Karpas-422 (cell line): Measurements from ENCODE around the gene PRKCE. TPM values are rescaled to one million over a fixed set of nuclear protein-coding genes. Genes with fewer than 3 reads are reported as not detected.

Experiments
- DNase-seq: peaks from one replicate; pipeline ENCODE4 v3.0.0-alpha.2; 2015
- H2AFZ ChIP-seq: fragments of 200-600 bp; sonication (generic); 2 replicates; pipeline ENCODE4 v1.6.1; 2014; ENCODE audit warnings: antibody characterized with exemption, low read length, mixed read lengths
- H3K27ac ChIP-seq: fragments of 200-600 bp; sonication (generic); 2 replicates; pipeline ENCODE4 v1.5.1; 2014; ENCODE audit warnings: mild to moderate bottlenecking, low read length, moderate library complexity
- H3K27me3 ChIP-seq: fragments of 200-600 bp; sonication (generic); 2 replicates; pipeline ENCODE4 v1.6.1; 2014; ENCODE audit warnings: low read length, mixed read lengths
- H3K36me3 ChIP-seq: fragments of 200-600 bp; sonication (generic); 2 replicates; pipeline ENCODE4 v1.6.1; 2014; ENCODE audit warnings: low read length, mixed read lengths; ENCODE audit not compliant: insufficient read depth
- H3K4me1 ChIP-seq: fragments of 200-600 bp; sonication (generic); 2 replicates; pipeline ENCODE4 v1.6.1; 2014; ENCODE audit warnings: mild to moderate bottlenecking, low read length, mixed read lengths
- H3K4me2 ChIP-seq: fragments of 200-600 bp; sonication (generic); 2 replicates; pipeline ENCODE4 v1.6.1; 2014; ENCODE audit warnings: low read length, low read depth, mild to moderate bottlenecking; ENCODE audit not compliant: poor library complexity, severe bottlenecking
- H3K4me3 ChIP-seq: fragments of 200-600 bp; sonication (generic); 2 replicates; pipeline ENCODE4 v1.5.1; 2014; ENCODE audit warnings: mild to moderate bottlenecking, antibody characterized with exemption, low read length, mixed read lengths
- H3K79me2 ChIP-seq: fragments of 200-600 bp; sonication (generic); 2 replicates; pipeline ENCODE4 v1.6.1; 2014; ENCODE audit warnings: mild to moderate bottlenecking, low read length, mixed read lengths
- H3K9ac ChIP-seq: fragments of 200-600 bp; sonication (generic); 2 replicates; pipeline ENCODE4 v1.6.0; 2014; ENCODE audit warnings: low read length
- H3K9me2 ChIP-seq: fragments of 200-600 bp; sonication (generic), shearing (Covaris generic); replicated peaks from 2 replicates; pipeline ENCODE4 v1.6.0; 2014; ENCODE audit warnings: mild to moderate bottlenecking, low read length, moderate library complexity; ENCODE audit not compliant: insufficient read depth
- H3K9me3 ChIP-seq: fragments of 300-700, 200-600 bp; sonication (generic); 2 replicates; pipeline ENCODE4 v1.6.1; 2014; ENCODE audit warnings: low read length, mixed read lengths
- H4K20me1 ChIP-seq: fragments of 200-600 bp; sonication (generic); 2 replicates; pipeline ENCODE4 v1.6.1; 2014; ENCODE audit warnings: mild to moderate bottlenecking, antibody characterized with exemption, low read length, low read depth; ENCODE audit not compliant: insufficient read depth
- total RNA-seq: library from RNA; depleted of rRNA; stranded (reverse); fragments of >200 nt; shearing (Covaris generic); gene quantifications from 2 replicates; pipeline ENCODE4 v1.2.3, GENCODE V29; 2014; ENCODE audit warnings: low replicate concordance

Gene PRKCE
- total RNA-seq, 1 experiment from 2014 or later: 61.8 TPM

- no peak overlapping the region for H3K4me3 ChIP-seq
- H3K36me3 ChIP-seq: peaks cover 13% of the 10 kb centered on the region; the same call in 1 of the 2 replicates
- no peaks in the 10 kb centered on the region for H3K9me2 ChIP-seq
- peaks cover 95% of the 10 kb centered on the region for H3K79me2 ChIP-seq
- no peaks in the 10 kb centered on the region for H3K9me3 ChIP-seq
- H4K20me1 ChIP-seq: no peaks in the 10 kb centered on the region
- no peak overlapping the region for H3K4me2 ChIP-seq
- peaks cover 74% of the 10 kb centered on the region for H3K4me1 ChIP-seq
- H3K27me3 ChIP-seq: no peaks in the 10 kb centered on the region
- no peak overlapping the region for H3K27ac ChIP-seq
- no peak for DNase-seq
- no peak overlapping the region for H3K9ac ChIP-seq
- H2AFZ ChIP-seq: no peak overlapping the region
These were observed 231.5 kb downstream of the PRKCE start for GRCh38 chr2:45882707-45883602.

GRCh38 chr2:45883603-45884000 is 232.1 kb downstream of the PRKCE start:
- no peak overlapping the region for H3K9ac ChIP-seq
- no peaks in the 10 kb centered on the region for H3K9me2 ChIP-seq
- H3K27ac ChIP-seq: no peak overlapping the region
- H3K27me3 ChIP-seq: no peaks in the 10 kb centered on the region
- no peaks in the 10 kb centered on the region for H3K9me3 ChIP-seq
- H3K4me2 ChIP-seq: peak overlapping the region; percentile 53
- no peak overlapping the region for H3K4me3 ChIP-seq
- peaks cover 10% of the 10 kb centered on the region; the same call in 1 of the 2 replicates for H3K36me3 ChIP-seq
- H3K4me1 ChIP-seq: peaks cover 76% of the 10 kb centered on the region
- H3K79me2 ChIP-seq: peaks cover 95% of the 10 kb centered on the region
- no peak overlapping the region for H2AFZ ChIP-seq
- DNase-seq: no peak
- H4K20me1 ChIP-seq: no peaks in the 10 kb centered on the region

DNA sequence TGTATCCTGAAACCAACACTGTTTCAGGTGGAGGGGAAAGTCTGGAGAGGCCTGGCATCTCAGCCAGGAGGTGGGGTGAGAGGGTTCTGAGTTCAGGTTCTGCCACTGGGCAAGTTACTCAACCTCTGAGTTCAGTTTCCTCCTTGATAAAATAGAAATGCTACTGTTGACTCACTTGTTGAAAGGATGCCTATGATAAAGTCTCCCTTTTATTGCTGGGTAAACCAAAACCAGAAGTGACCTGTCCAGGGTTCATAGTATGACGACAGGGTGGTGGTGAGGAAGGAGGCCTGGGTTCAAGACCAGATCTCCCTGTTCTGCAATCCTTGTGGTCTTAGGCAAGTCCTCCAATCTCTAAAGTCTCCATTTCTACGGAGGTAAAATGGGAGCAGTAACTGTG is 232.7 kb downstream of the PRKCE start:
- Histone ChIP-seq H3K9me2 (no peaks in the 10 kb centered on the region), H3K4me2 (peak overlapping the region; percentile 53), H2AFZ (no peak overlapping the region), H3K9me3 (no peaks in the 10 kb centered on the region), H3K4me1 (peaks cover 81% of the 10 kb centered on the region), H3K27me3 (no peaks in the 10 kb centered on the region), H3K36me3 (0 out of 2 replicates have a peak, but pooled peaks cover 5% of the 10 kb centered on the region), H4K20me1 (no peaks in the 10 kb centered on the region), H3K79me2 (peaks cover 95% of the 10 kb centered on the region), H3K9ac (peak overlapping the region; percentile 14; the same call in 1 of the 2 replicates), H3K4me3 (no peak overlapping the region), H3K27ac (peak overlapping the region; percentile 97)
- no peak for DNase-seq

GRCh38 chr2:45885171-45885621 is 233.7 kb downstream of the PRKCE start:
- Histone ChIP-seq H3K4me2 (peak overlapping the region; percentile 63), H3K27me3 (no peaks in the 10 kb centered on the region), H3K36me3 (no peaks in the 10 kb centered on the region), H4K20me1 (no peaks in the 10 kb centered on the region), H3K4me1 (peaks cover 88% of the 10 kb centered on the region), H2AFZ (no peak overlapping the region), H3K9me2 (no peaks in the 10 kb centered on the region), H3K27ac (peak overlapping the region; percentile 97), H3K9me3 (no peaks in the 10 kb centered on the region), H3K4me3 (0 out of 2 replicates have a peak overlapping the region, but pooled peaks have one; percentile 15), H3K79me2 (peaks cover 95% of the 10 kb centered on the region), H3K9ac (peak overlapping the region; percentile 64)
- peak; percentile 70 for DNase-seq

DNA sequence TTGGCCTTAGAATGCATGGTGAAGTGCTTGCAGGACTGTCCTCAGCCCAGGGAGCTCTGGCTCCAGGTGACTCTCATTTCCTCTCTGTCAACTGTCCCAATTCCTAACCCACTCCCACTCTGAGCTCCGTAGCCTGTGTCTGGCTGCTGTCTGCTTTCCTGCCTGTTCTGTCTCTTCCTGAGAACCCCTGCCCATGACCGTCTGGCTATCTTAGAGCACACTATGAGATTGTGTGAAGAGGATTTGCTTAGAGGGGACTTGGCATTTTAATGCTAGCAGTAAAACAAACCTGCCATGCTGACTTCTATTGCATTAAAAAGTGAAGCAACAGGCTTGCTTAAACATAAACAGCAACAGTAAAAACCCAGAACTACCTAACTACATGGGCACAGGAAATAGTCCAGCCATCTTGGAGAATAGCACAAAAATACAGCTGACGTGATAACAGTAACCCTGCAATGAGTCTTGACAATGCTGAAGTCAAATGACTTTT is 234.7 kb downstream of the PRKCE start:
- no peak overlapping the region; the same call in 1 of the 2 replicates for H3K4me3 ChIP-seq
- peaks cover 97% of the 10 kb centered on the region for H3K79me2 ChIP-seq
- peak overlapping the region; percentile 97 for H3K27ac ChIP-seq
- H2AFZ ChIP-seq: no peak overlapping the region
- peak overlapping the region; percentile 64 for H3K9ac ChIP-seq
- DNase-seq: peak; percentile 65
- peak overlapping the region; percentile 63 for H3K4me2 ChIP-seq
- no peaks in the 10 kb centered on the region for H3K9me2 ChIP-seq
- no peaks in the 10 kb centered on the region for H3K9me3 ChIP-seq
- no peaks in the 10 kb centered on the region for H3K36me3 ChIP-seq
- no peaks in the 10 kb centered on the region for H3K27me3 ChIP-seq
- H3K4me1 ChIP-seq: peaks cover 93% of the 10 kb centered on the region
- no peaks in the 10 kb centered on the region for H4K20me1 ChIP-seq

- peak overlapping the region; percentile 37; the same call in 1 of the 2 replicates for H3K4me3 ChIP-seq
- peaks cover 97% of the 10 kb centered on the region for H3K79me2 ChIP-seq
- peak; percentile 61 for DNase-seq
- peaks cover 94% of the 10 kb centered on the region for H3K4me1 ChIP-seq
- H3K27ac ChIP-seq: peak overlapping the region; percentile 97
- no peaks in the 10 kb centered on the region for H4K20me1 ChIP-seq
- peak overlapping the region; percentile 64 for H3K9ac ChIP-seq
- H3K9me2 ChIP-seq: no peaks in the 10 kb centered on the region
- peak overlapping the region; percentile 63 for H3K4me2 ChIP-seq
- H3K9me3 ChIP-seq: no peaks in the 10 kb centered on the region
- no peak overlapping the region for H2AFZ ChIP-seq
- H3K36me3 ChIP-seq: no peaks in the 10 kb centered on the region
- H3K27me3 ChIP-seq: no peaks in the 10 kb centered on the region
These were observed 236.7 kb downstream of the PRKCE start for GRCh38 chr2:45888167-45888566.

- Histone ChIP-seq H3K36me3 (no peaks in the 10 kb centered on the region), H3K9ac (peak overlapping the region; percentile 64), H3K27me3 (no peaks in the 10 kb centered on the region), H3K9me2 (no peaks in the 10 kb centered on the region), H2AFZ (no peak overlapping the region), H3K9me3 (no peaks in the 10 kb centered on the region), H4K20me1 (no peaks in the 10 kb centered on the region), H3K27ac (peak overlapping the region; percentile 97), H3K4me2 (peak overlapping the region; percentile 63), H3K79me2 (peaks cover 96% of the 10 kb centered on the region), H3K4me3 (peak overlapping the region; percentile 37; the same call in 1 of the 2 replicates), H3K4me1 (peaks cover 89% of the 10 kb centered on the region)
- no peak for DNase-seq
These were observed 237.2 kb downstream of the PRKCE start for GRCh38 chr2:45888641-45889040.

DNA sequence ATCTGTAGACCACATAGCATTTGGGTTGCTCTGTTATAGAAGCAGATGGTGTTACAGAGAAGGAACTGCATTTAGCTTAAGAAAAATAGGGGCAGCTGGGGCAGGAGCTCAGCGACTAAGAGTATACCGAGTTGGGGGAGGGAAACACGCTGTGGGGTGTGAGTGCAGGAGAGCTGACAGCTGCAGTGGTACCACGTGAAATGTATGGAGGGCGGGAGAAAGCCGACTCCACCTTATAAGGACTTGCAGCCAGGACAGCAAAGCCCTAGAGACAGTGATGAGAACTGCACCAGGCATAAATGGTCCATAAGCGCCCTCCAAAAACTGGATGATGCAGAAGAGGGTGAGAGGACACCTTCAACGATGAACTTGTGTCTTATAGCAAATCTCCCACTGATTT is 237.6 kb downstream of the PRKCE start:
- peaks cover 96% of the 10 kb centered on the region for H3K79me2 ChIP-seq
- no peaks in the 10 kb centered on the region for H3K36me3 ChIP-seq
- no peaks in the 10 kb centered on the region for H3K9me2 ChIP-seq
- no peaks in the 10 kb centered on the region for H3K27me3 ChIP-seq
- no peaks in the 10 kb centered on the region for H3K9me3 ChIP-seq
- H3K4me1 ChIP-seq: peaks cover 85% of the 10 kb centered on the region
- peak overlapping the region; percentile 64 for H3K9ac ChIP-seq
- H3K27ac ChIP-seq: peak overlapping the region; percentile 97
- peak overlapping the region; percentile 37; the same call in 1 of the 2 replicates for H3K4me3 ChIP-seq
- H3K4me2 ChIP-seq: peak overlapping the region; percentile 63
- DNase-seq: peak; percentile 96
- no peaks in the 10 kb centered on the region for H4K20me1 ChIP-seq
- no peak overlapping the region for H2AFZ ChIP-seq
